ENCODE results near the gene AMER3.

GRCh38 chr2:130755256-130756052 is at the start of gene AMER3:
- TF ChIP-seq CTCF (IDR thresholded peaks at IDR 0.05) (no peak), POLR2A (IDR thresholded peaks at IDR 0.05) (no peak)
